T-cell (primary cell): ENCODE data around the gene MYO15A. TPM values are rescaled to one million over a fixed set of nuclear protein-coding genes. Genes with fewer than 3 reads are reported as not detected.

Experiments used
- ATAC-seq, 4 experiments: fragments of 200-7000 bp in 3 of 4; fragments of 150-1000 bp in 1 of 4; cut with Tn5 transposase; replicated peaks in 1 of 4; 1 replicate in 3 of 4; 2 replicates in 1 of 4; pipeline ENCODE4 v1.10.0; 2021; ENCODE audit warnings: moderate library complexity in 3 of 4, mild to moderate bottlenecking in 2 of 4, moderate number of reproducible peaks in 1 of 4
- CTCF ChIA-PET, 2 donors: fragments of 300-600 bp; sonication (Branson Sonifier 250); formaldehyde crosslinking; loops; one replicate each; lab custom pipeline; 2022; ENCODE audit warnings: antibody characterized with exemption in 2 of 2; lab: Charles Lee
- POLR2A ChIA-PET, 2 donors: fragments of 300-600 bp; sonication (Branson Sonifier 250); formaldehyde crosslinking; loops; one replicate each; lab custom pipeline; 2022; ENCODE audit warnings: antibody characterized with exemption in 2 of 2; lab: Charles Lee
- DNase-seq, 35 experiments: peaks; one replicate each; pipeline versions ENCODE4 v3.0.0 to v3.0.0-alpha.2; 2013 to 2023
- H3K27ac ChIP-seq: one replicate; pipeline ENCODE4 v1.5.1; 2013; ENCODE audit warnings: low read length
- H3K27me3 ChIP-seq, 2 experiments: replicated peaks in 1 of 2; 1 replicate in 1 of 2; 2 replicates in 1 of 2; pipeline versions ENCODE4 v1.6.1 to v1.7.0; 2013; ENCODE audit warnings: low read length in 1 of 2, mixed read lengths in 1 of 2; ENCODE audit not compliant: control insufficient read depth in 2 of 2, insufficient read depth in 2 of 2; ENCODE audit errors: extremely low read depth in 1 of 2
- H3K36me3 ChIP-seq, 2 donors: 1 replicate in 1 of 2; 2 replicates in 1 of 2; pipeline versions ENCODE4 v1.6.1 to v1.7.0; 2013; ENCODE audit warnings: low read length in 1 of 2; ENCODE audit not compliant: control insufficient read depth in 2 of 2, insufficient read depth in 1 of 2; ENCODE audit errors: extremely low read depth in 1 of 2
- H3K4me1 ChIP-seq, 2 experiments: 1 replicate in 1 of 2; 2 replicates in 1 of 2; pipeline versions ENCODE4 v1.6.1 to v1.7.0; 2013; ENCODE audit warnings: low read length in 2 of 2, mixed read lengths in 1 of 2; ENCODE audit not compliant: insufficient read depth in 2 of 2, control insufficient read depth in 1 of 2; ENCODE audit errors: extremely low read depth in 1 of 2
- H3K4me3 ChIP-seq, 2 donors: 1 replicate in 1 of 2; 2 replicates in 1 of 2; pipeline versions ENCODE4 v1.5.1 to v1.7.0; 2013; ENCODE audit warnings: mild to moderate bottlenecking in 2 of 2, low read length in 1 of 2, moderate library complexity in 1 of 2; ENCODE audit not compliant: control insufficient read depth in 1 of 2; ENCODE audit errors: extremely low read depth in 1 of 2
- H3K9me3 ChIP-seq: 2 replicates; pipeline ENCODE4 v1.7.0; 2013
- H3K27ac Mint-ChIP-seq, 2 donors: one replicate each; pipeline ENCODE4 v1.8.0; 2020 to 2021; ENCODE audit warnings: mild to moderate bottlenecking in 2 of 2, mixed read lengths in 2 of 2
- H3K27me3 Mint-ChIP-seq, 2 donors: one replicate each; pipeline ENCODE4 v1.8.0; 2021 to 2022; ENCODE audit warnings: mixed read lengths in 2 of 2
- H3K36me3 Mint-ChIP-seq: one replicate; pipeline ENCODE4 v1.8.0; 2021; ENCODE audit warnings: mixed read lengths
- H3K4me1 Mint-ChIP-seq, 3 donors: one replicate each; pipeline ENCODE4 v1.8.0; 2020 to 2022; ENCODE audit warnings: mixed read lengths in 3 of 3, mild to moderate bottlenecking in 1 of 3
- H3K4me3 Mint-ChIP-seq, 3 donors: one replicate each; pipeline ENCODE4 v1.8.0; 2020 to 2022; ENCODE audit warnings: mild to moderate bottlenecking in 3 of 3, mixed read lengths in 3 of 3, moderate library complexity in 3 of 3
- H3K9me3 Mint-ChIP-seq, 3 donors: one replicate each; pipeline ENCODE4 v1.8.0; 2020 to 2022; ENCODE audit warnings: mixed read lengths in 3 of 3
- whole genome bisulfite sequencing: methylation state at CpG from one replicate; pipeline ENCODE4 v1.1.5; 2013; ENCODE audit warnings: missing lambda C conversion rate; ENCODE audit not compliant: insufficient coverage; 5-methylcytosine and 5-hydroxymethylcytosine counted together
- total RNA-seq, 35 experiments: library from RNA in 6 of 35; stranded (reverse) in 6 of 35; fragments of 120-200 nt in 1 of 35; gene quantifications; one replicate each; pipeline versions ENCODE4 v1.2.1 to v1.2.4 and lab custom pipeline; 2013 to 2026

MYO15A gene
- total RNA-seq, 5 donors from 2014 or later (not counting 1 experiment from before 2014, with no cell fraction given) = 0.76 to 1.9 (median 1.3) TPM

- no peaks in the 10 kb centered on the region for H3K27me3 Mint-ChIP-seq
- Histone ChIP-seq H3K4me3 (no peak overlapping the region), H3K36me3 (no peaks in the 10 kb centered on the region), H3K4me1 (peaks cover 0 to 14% of the 10 kb centered on the region in 2 experiments), H3K27ac (no peak overlapping the region), H3K9me3 (no peaks in the 10 kb centered on the region), H3K27me3 (no peaks in the 10 kb centered on the region)
- no peak overlapping the region for H3K4me3 Mint-ChIP-seq
- no peak for ATAC-seq
- no peaks in the 10 kb centered on the region for H3K36me3 Mint-ChIP-seq
- H3K27ac Mint-ChIP-seq = no peak overlapping the region
- POLR2A ChIA-PET = no interaction called here
- no peak for DNase-seq
- CTCF ChIA-PET = interaction anchor here in 1 of 2 donors (0.5 kb wide), 1 partner anchor 13 kb away, joined by 8 read pairs; no protein-coding TSS in a partner anchor
- WGBS = 97% methylated on average over 3 of the region's 8 CpGs
- H3K9me3 Mint-ChIP-seq = no peaks in the 10 kb centered on the region
- H3K4me1 Mint-ChIP-seq = peaks cover 7 to 11% (median 9%) of the 10 kb centered on the region in 3 donors
Observed at GRCh38 chr17:18177722-18178121, 69.2 kb downstream of the MYO15A start.

GRCh38 chr17:18179196-18179595 lies 70.6 kb downstream of the MYO15A start:
- WGBS = no CpG with 5 or more reads among the region's 1 CpG
- ATAC-seq (no peak), DNase-seq (no peak)
- peaks cover 9 to 11% (median 10%) of the 10 kb centered on the region in 3 donors for H3K4me1 Mint-ChIP-seq
- no peak overlapping the region for H3K4me3 ChIP-seq
- H3K27me3 Mint-ChIP-seq = no peaks in the 10 kb centered on the region
- ChIA-PET POLR2A (no interaction called here), CTCF (no interaction called here)
- H3K27ac Mint-ChIP-seq = peak overlapping the region in 1 of 2 donors; percentile 34
- no peaks in the 10 kb centered on the region for H3K36me3 ChIP-seq
- no peaks in the 10 kb centered on the region for H3K9me3 ChIP-seq
- H3K27me3 ChIP-seq = no peaks in the 10 kb centered on the region
- no peaks in the 10 kb centered on the region for H3K36me3 Mint-ChIP-seq
- H3K27ac ChIP-seq = no peak overlapping the region
- H3K4me1 ChIP-seq = peaks cover 0 to 14% of the 10 kb centered on the region in 2 experiments
- no peak overlapping the region for H3K4me3 Mint-ChIP-seq
- no peaks in the 10 kb centered on the region for H3K9me3 Mint-ChIP-seq

GRCh38 chr17:18179804-18180203 lies 71.2 kb downstream of the MYO15A start:
- H3K27ac ChIP-seq = no peak overlapping the region
- Mint-ChIP-seq H3K36me3 (peaks cover under 1% of the 10 kb centered on the region), H3K4me3 (no peak overlapping the region), H3K27ac (peak overlapping the region in 1 of 2 donors; percentile 34), H3K9me3 (no peaks in the 10 kb centered on the region), H3K27me3 (no peaks in the 10 kb centered on the region), H3K4me1 (peaks cover 10 to 14% (median 11%) of the 10 kb centered on the region in 3 donors)
- peaks cover 0 to 16% of the 10 kb centered on the region in 2 experiments for H3K4me1 ChIP-seq
- no peak overlapping the region for H3K4me3 ChIP-seq
- no peaks in the 10 kb centered on the region for H3K36me3 ChIP-seq
- CTCF ChIA-PET = interaction anchor here in 1 of 2 donors (0.7 kb wide), 2 partner anchors 24 to 123 kb away, joined by 4 read pairs; no protein-coding TSS in a partner anchor
- POLR2A ChIA-PET = interaction anchor here in 1 of 2 donors (0.7 kb wide), 1 partner anchor 10 kb away, joined by 3 read pairs; no protein-coding TSS in a partner anchor
- no peak for ATAC-seq
- no peaks in the 10 kb centered on the region for H3K9me3 ChIP-seq
- H3K27me3 ChIP-seq = no peaks in the 10 kb centered on the region
- no peak for DNase-seq
- 97% methylated on average over 6 of the region's 7 CpGs for WGBS

- Histone ChIP-seq H3K36me3 (peaks cover 0 to 6% of the 10 kb centered on the region in 2 donors), H3K4me3 (no peak overlapping the region), H3K9me3 (no peaks in the 10 kb centered on the region), H3K27me3 (no peaks in the 10 kb centered on the region), H3K27ac (peak overlapping the region; percentile 88), H3K4me1 (peaks cover 10 to 31% of the 10 kb centered on the region in 2 experiments)
- CTCF ChIA-PET = no interaction called here
- Mint-ChIP-seq H3K27ac (peak overlapping the region; percentile 95 to 99), H3K36me3 (peaks cover 2% of the 10 kb centered on the region), H3K9me3 (no peaks in the 10 kb centered on the region), H3K27me3 (no peaks in the 10 kb centered on the region), H3K4me3 (peak overlapping the region in 2 of 3 donors; percentile 95 to 96), H3K4me1 (peaks cover 23 to 29% (median 24%) of the 10 kb centered on the region in 3 donors)
- POLR2A ChIA-PET = interaction anchor here in 1 of 2 donors (0.8 kb wide), 1 partner anchor 11 kb away, joined by 4 read pairs; no protein-coding TSS in a partner anchor
- ATAC-seq (no peak), DNase-seq (no peak)
- WGBS = 57% methylated on average over 3 of the region's 5 CpGs
Observed at GRCh38 chr17:18181358-18181757, 72.8 kb downstream of the MYO15A start.

GRCh38 chr17:18182110-18182977 lies 73.8 kb downstream of the MYO15A start:
- DNase-seq (peak in 1 of 35 experiments; percentile 22), ATAC-seq (no peak)
- Mint-ChIP-seq H3K4me3 (peak overlapping the region; percentile 93 to 96 (median 95)), H3K27ac (peak overlapping the region; percentile 95 to 99), H3K4me1 (peaks cover 33 to 39% (median 33%) of the 10 kb centered on the region in 3 donors), H3K9me3 (no peaks in the 10 kb centered on the region), H3K36me3 (peaks cover 6% of the 10 kb centered on the region), H3K27me3 (no peaks in the 10 kb centered on the region)
- peak overlapping the region; percentile 88 for H3K27ac ChIP-seq
- no peaks in the 10 kb centered on the region for H3K27me3 ChIP-seq
- WGBS = 22% methylated on average over 22 of the region's 28 CpGs
- no peaks in the 10 kb centered on the region for H3K9me3 ChIP-seq
- POLR2A ChIA-PET = interaction anchor here in 1 of 2 donors (0.6 to 1.9 kb wide), 3 partner anchors 10 to 936 kb away, joined by 3 to 7 read pairs (median 4); no protein-coding TSS in a partner anchor
- CTCF ChIA-PET = interaction anchor here in 1 of 2 donors (1.0 kb wide), 1 partner anchor 42 kb away, joined by 3 read pairs; no protein-coding TSS in a partner anchor
- H3K4me3 ChIP-seq = peak overlapping the region; percentile 77 to 81
- peaks cover 0 to 11% of the 10 kb centered on the region in 2 donors for H3K36me3 ChIP-seq
- H3K4me1 ChIP-seq = peaks cover 20 to 41% of the 10 kb centered on the region in 2 experiments

GRCh38 chr17:18182978-18183333 lies 74.4 kb downstream of the MYO15A start:
- Histone ChIP-seq H3K9me3 (no peaks in the 10 kb centered on the region), H3K27ac (peak overlapping the region; percentile 88), H3K36me3 (peaks cover under 1 to 11% of the 10 kb centered on the region in 2 donors), H3K4me3 (peak overlapping the region; percentile 77 to 81), H3K27me3 (no peaks in the 10 kb centered on the region), H3K4me1 (peaks cover 25 to 47% of the 10 kb centered on the region in 2 experiments)
- H3K27me3 Mint-ChIP-seq = no peaks in the 10 kb centered on the region
- 0% methylated on average over 33 of the region's 33 CpGs for WGBS
- peak overlapping the region; percentile 95 to 99 for H3K27ac Mint-ChIP-seq
- POLR2A ChIA-PET = interaction anchor here in 1 of 2 donors (0.6 to 1.9 kb wide), 2 partner anchors 25 to 937 kb away, joined by 3 to 7 read pairs; no protein-coding TSS in a partner anchor
- H3K9me3 Mint-ChIP-seq = no peaks in the 10 kb centered on the region
- H3K36me3 Mint-ChIP-seq = peaks cover 6% of the 10 kb centered on the region
- DNase-seq (peak in 29 of 35 experiments; percentile 64 to 88 (median 74)), ATAC-seq (peak; percentile 43 to 59 (median 57))
- peak overlapping the region; percentile 93 to 96 (median 95) for H3K4me3 Mint-ChIP-seq
- peaks cover 39 to 45% (median 40%) of the 10 kb centered on the region in 3 donors for H3K4me1 Mint-ChIP-seq
- CTCF ChIA-PET = interaction anchor here in 1 of 2 donors (0.7 to 1.0 kb wide), 2 partner anchors 31 to 43 kb away, joined by 3 to 12 read pairs; no protein-coding TSS in a partner anchor
